ENCODE results near the gene LRRC4B.

GRCh38 chr19:50546527-50547221 lies 21.6 kb downstream of the LRRC4B start:
- TF ChIP-seq SP1 (IDR thresholded peaks at IDR 0.05) (no peak), SP1 (CRISPR knock-in tag; IDR thresholded peaks at IDR 0.05) (no peak), POLR2A (IDR thresholded peaks at IDR 0.05; ENCODE audit: insufficient read depth in 1 of 2, low read depth in 2 of 2, low read length in 2 of 2) (no peak), REST (IDR thresholded peaks at IDR 0.05; ENCODE audit: borderline replicate concordance in 1 of 2, low read depth in 1 of 2, low read length in 2 of 2) (no peak), ZNF639 (CRISPR knock-in tag; conservative IDR thresholded peaks at IDR 0.05) (no peak), RAD21 (CRISPR knock-in tag; IDR thresholded peaks at IDR 0.05) (no peak), HMG20A (CRISPR knock-in tag; IDR thresholded peaks at IDR 0.05; ENCODE audit: borderline replicate concordance) (no peak), ZNF12 (CRISPR knock-in tag; IDR thresholded peaks at IDR 0.05) (no peak)

All from HepG2 (cell line).